BJ (cell line): ENCODE data around the gene GREB1. TPM values are rescaled to one million over a fixed set of nuclear protein-coding genes. Genes with fewer than 3 reads are reported as not detected.

ENCODE experiments used
- CTCF ChIA-PET: fragments of 350-600 bp; formaldehyde crosslinking; extraction: SDS; loops from one replicate; lab custom pipeline; 2021; ENCODE audit warnings: antibody characterized with exemption, inconsistent platforms; lab: Yijun Ruan, JAX
- POLR2A ChIA-PET: fragments of 300-600 bp; sonication (Branson Sonifier 250); formaldehyde crosslinking; extraction: SDS; loops from one replicate; lab custom pipeline; 2021; ENCODE audit warnings: antibody characterized with exemption; lab: Charles Lee
- DNase-seq: peaks from one replicate; pipeline ENCODE4 v3.0.0-alpha.2; 2011; ENCODE audit warnings: low read depth
- H3K27me3 ChIP-seq: 2 replicates; pipeline ENCODE4 v1.6.0; 2011; ENCODE audit warnings: low read length; ENCODE audit not compliant: control insufficient read depth, insufficient read depth
- H3K36me3 ChIP-seq: 2 replicates; pipeline ENCODE4 v1.5.1; 2011; ENCODE audit warnings: low read length; ENCODE audit not compliant: control insufficient read depth, insufficient read depth
- H3K4me3 ChIP-seq: 2 replicates; pipeline ENCODE4 v1.5.1; 2011; ENCODE audit warnings: low read depth, mild to moderate bottlenecking, control low read depth, low read length
- CTCF ChIP-seq: IDR thresholded peaks from 2 replicates; pipeline ENCODE4 v1.5.1; 2011; ENCODE audit warnings: low read depth, mild to moderate bottlenecking, control low read depth, inconsistent platforms, low read length, moderate library complexity; ENCODE audit not compliant: insufficient read depth
- polyA plus RNA-seq: library from polyadenylated mRNA; depleted of rRNA; stranded (reverse); fragments of >200 nt; gene quantifications from 2 replicates; pipeline ENCODE4 v1.2.3, GENCODE V29; 2011

GREB1 gene
- polyA plus RNA-seq, 1 experiment = not detected

- ChIA-PET POLR2A (no interaction called here), CTCF (interaction anchor here (0.8 to 10.6 kb wide), 3 partner anchors 109 to 756 kb away, joined by 3 to 195 read pairs (median 4); a partner anchor contains a TSS)
- Histone ChIP-seq H3K4me3 (no peak overlapping the region), H3K36me3 (no peaks in the 10 kb centered on the region), H3K27me3 (no peaks in the 10 kb centered on the region)
- no peak for TF ChIP-seq CTCF
- DNase-seq = no peak
Measured at GRCh38 chr2:11588228-11589110, 54.6 kb downstream of the GREB1 start.

DNA sequence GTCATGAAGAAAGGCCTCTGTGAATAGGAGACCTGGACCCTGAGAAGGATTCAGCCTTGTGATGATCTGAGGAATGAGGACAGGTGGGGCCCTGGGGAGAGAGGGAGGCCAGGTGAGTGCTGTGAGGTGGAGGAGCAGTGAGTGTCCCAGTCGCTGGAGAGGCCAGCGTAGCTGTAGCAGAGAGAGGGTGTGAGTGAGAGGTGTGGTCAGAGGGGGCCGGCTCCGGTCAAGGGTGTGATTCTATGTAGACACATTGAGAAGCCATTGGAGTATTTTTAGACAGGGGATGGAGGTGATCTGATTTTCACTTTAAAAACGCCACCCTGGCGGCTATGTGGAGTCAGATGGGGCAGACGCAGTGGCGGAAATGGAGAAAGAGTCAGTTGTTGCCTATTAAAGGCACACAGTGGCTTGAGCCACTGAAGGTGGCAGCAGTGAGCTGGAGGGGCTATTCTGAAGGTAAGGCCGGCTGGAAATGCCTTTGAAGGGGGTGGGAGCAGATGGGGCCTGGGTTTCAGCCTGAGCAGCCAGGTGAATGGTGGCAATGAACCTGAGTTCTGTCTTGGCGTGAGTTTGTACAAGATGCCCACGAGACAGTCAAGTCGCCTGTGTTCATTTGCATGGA lies 55.6 kb downstream of the GREB1 start:
- POLR2A ChIA-PET = no interaction called here
- CTCF ChIA-PET = interaction anchor here (10.6 kb wide), 1 partner anchor 110 kb away, joined by 195 read pairs; no protein-coding TSS in a partner anchor

GRCh38 chr2:11590193-11590592 lies 56.3 kb downstream of the GREB1 start:
- H3K36me3 ChIP-seq = no peaks in the 10 kb centered on the region
- ChIA-PET CTCF (no interaction called here), POLR2A (no interaction called here)
- DNase-seq = no peak
- no peak for TF ChIP-seq CTCF
- no peaks in the 10 kb centered on the region for H3K27me3 ChIP-seq
- no peak overlapping the region for H3K4me3 ChIP-seq

More for the DNA sequence above, 55.6 kb downstream of the GREB1 start:
- no peak for DNase-seq
- Histone ChIP-seq H3K4me3 (no peak overlapping the region), H3K36me3 (no peaks in the 10 kb centered on the region), H3K27me3 (no peaks in the 10 kb centered on the region)
- no peak for TF ChIP-seq CTCF

- no peak for TF ChIP-seq CTCF
- Histone ChIP-seq H3K36me3 (no peaks in the 10 kb centered on the region), H3K27me3 (no peaks in the 10 kb centered on the region), H3K4me3 (no peak overlapping the region)
- POLR2A ChIA-PET = no interaction called here
- DNase-seq = no peak
- CTCF ChIA-PET = interaction anchor here (0.7 to 1.7 kb wide), 3 partner anchors 9 to 113 kb away, joined by 3 to 5 read pairs (median 4); no protein-coding TSS in a partner anchor
Measured at GRCh38 chr2:11591091-11591490, 57.2 kb downstream of the GREB1 start.
